Measurements from ENCODE around the gene AFG1L.
"Not testable (repeated sequence)": the region's sequence is repeated elsewhere in the genome, so short reads cannot be mapped to it uniquely, and the experiment has no call there.

AFG1L gene

GRCh38 chr6:108560463-108561308 is 265.8 kb downstream of the AFG1L start, which contains the start of gene FOXO3:
FOXO3 (plus strand) TSS chr6:108560917; CDS start chr6:108561209, 292 bp downstream.
- DNase-seq, result peak; percentile 82

DNA sequence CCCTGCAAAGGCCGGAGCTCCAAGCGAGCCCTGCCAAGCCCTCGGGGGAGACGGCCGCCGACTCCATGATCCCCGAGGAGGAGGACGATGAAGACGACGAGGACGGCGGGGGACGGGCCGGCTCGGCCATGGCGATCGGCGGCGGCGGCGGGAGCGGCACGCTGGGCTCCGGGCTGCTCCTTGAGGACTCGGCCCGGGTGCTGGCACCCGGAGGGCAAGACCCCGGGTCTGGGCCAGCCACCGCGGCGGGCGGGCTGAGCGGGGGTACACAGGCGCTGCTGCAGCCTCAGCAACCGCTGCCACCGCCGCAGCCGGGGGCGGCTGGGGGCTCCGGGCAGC is 266.4 kb downstream of the AFG1L start:
- not testable (repeated sequence) for DNase-seq

- peak; percentile 72 for DNase-seq
Observed at GRCh38 chr6:108561742-108562502, 267.1 kb downstream of the AFG1L start.

DNA sequence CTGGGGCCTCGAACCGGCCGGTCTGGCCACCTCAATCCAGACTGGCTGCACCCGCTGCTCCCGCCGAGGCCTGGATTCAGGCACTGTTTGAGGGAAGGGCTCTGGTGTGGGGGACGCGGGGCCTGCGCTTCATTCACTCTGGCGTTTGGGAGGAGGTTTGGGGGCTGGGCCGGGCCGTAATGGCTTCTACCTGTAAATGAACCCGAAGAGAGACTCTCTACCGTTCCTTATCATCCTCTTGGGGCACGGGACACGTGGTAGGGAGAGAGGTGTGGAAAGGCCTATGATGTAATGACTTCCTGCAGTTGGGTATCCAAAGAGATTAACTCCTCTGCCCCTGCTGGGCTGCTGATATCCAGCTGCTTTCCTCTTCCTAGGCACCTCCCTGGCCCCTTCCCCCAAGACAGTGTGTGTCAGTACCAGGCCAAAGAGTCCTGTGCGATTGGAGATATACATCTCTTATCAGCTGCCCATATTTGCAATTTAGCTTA is 267.7 kb downstream of the AFG1L start:
- peak; percentile 80 for DNase-seq

GRCh38 chr6:108563292-108563691 is 268.4 kb downstream of the AFG1L start:
- DNase-seq, result no peak

DNA sequence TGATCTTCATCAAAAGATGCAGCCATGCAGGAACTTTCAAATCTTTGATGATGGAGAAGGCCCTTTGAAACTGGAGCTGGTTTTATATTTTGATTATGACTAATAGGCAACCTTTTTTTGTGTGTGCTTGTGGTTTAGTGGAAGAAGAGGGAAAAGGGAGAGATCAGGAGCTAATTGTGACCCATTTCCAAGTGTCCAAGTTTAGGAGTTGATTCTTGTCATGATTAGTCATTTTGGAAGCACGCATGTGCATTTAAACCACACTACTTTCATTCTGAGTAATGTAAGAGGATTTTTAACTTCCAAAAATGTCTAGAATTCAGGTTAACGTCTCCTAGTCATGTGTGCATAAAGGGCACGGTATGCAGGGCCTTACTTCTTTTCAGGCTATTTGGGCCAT is 269.3 kb downstream of the AFG1L start:
- DNase-seq, result peak; percentile 68

DNA sequence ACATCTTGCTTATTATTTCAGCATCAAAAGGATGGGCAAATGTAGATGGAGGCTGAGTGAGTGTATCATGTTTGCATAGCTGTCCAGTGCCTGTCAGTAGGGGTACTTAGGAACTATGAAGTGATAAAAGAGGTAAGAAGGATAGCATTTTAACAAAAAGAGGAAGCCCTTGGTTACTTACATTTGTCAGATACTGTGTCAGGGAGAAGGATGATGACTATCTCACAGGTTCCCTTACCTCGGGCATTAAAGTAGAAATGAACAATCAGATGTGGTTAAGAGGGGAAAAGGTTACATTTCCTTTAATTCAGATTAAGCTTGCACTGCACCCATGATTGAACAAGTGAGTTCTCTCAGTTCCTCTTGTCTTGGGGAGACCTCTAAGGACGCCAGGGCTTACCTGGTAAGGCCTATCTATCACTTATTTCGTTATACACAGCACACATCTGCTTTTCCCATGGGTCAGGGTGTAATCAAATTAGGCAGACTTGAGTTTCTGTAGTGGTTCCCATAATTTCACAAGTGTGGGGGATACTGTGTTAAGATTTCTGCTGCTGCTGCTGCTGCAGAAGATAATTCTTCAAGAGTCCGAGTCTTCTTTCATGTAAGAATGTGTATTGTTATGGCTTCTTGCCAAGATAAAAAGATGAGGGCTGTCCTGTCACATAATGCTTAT is 270.4 kb downstream of the AFG1L start:
- peak; percentile 77 for DNase-seq

GRCh38 chr6:108565893-108566292 is 271.0 kb downstream of the AFG1L start:
- peak; percentile 99 for DNase-seq

GRCh38 chr6:108566406-108566805 is 271.6 kb downstream of the AFG1L start:
- no peak for DNase-seq

DNA sequence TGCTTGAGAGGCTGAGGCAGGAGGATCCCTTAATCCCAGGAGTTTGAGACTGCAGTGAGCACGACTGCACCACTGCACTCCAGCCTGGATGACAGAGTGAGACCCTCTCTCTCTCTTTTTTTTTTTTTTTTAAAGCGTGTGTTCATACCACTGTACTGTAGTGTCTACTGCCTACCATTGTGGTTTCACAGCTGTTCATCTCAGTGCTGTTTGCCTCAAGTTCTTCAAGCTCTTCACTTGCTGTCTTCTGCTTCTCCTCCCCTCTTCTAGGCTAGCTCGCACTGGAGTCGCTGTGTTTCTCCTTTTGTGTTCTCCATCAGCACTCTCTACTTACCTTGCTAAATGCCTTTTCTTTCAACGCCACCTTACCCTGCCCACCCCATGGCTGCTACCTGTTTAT is 273.2 kb downstream of the AFG1L start:
- no peak for DNase-seq

GRCh38 chr6:108568551-108569305 is 273.9 kb downstream of the AFG1L start:
- DNase-seq, result peak; percentile 57

- no peak for DNase-seq
Observed at GRCh38 chr6:108570517-108570916, 275.7 kb downstream of the AFG1L start.

GRCh38 chr6:108574457-108575141 is 279.7 kb downstream of the AFG1L start:
- DNase-seq, result no peak
